H1 (cell line): ENCODE results near the gene TYK2. TPM values are rescaled to one million over a fixed set of nuclear protein-coding genes. Genes with fewer than 3 reads are reported as not detected.
"Not testable (repeated sequence)": the region's sequence is repeated elsewhere in the genome, so short reads cannot be mapped to it uniquely, and the experiment has no call there.

Experiments used
- CTCF ChIA-PET: fragments of 300-600 bp; sonication (Branson Sonifier 250); formaldehyde crosslinking; loops from one replicate; lab custom pipeline; 2021; ENCODE audit not compliant: partially characterized antibody; lab: Charles Lee
- POLR2A ChIA-PET: fragments of 300-600 bp; sonication (Branson Sonifier 250); formaldehyde crosslinking; loops from one replicate; lab custom pipeline; 2021; ENCODE audit warnings: inconsistent platforms; ENCODE audit not compliant: partially characterized antibody; lab: Charles Lee
- DNase-seq, 2 experiments: peaks; one replicate each; pipeline versions ENCODE4 v3.0.0 to v3.0.0-alpha.2; 2010 to 2022; ENCODE audit warnings: low spot score in 2 of 2, low read depth in 1 of 2, mixed read lengths in 1 of 2
- FAIRE-seq: peaks from 2 replicates; lab custom pipeline; 2011; peaks lifted over from hg19 to GRCh38; lab: Jason Lieb, UNC
- H2AFZ ChIP-seq: 2 replicates; pipeline ENCODE4 v1.8.1; 2012; ENCODE audit warnings: low read length, inconsistent platforms
- H2AK5ac ChIP-seq: 2 replicates; pipeline ENCODE4 v1.6.1; 2013; ENCODE audit warnings: low read depth, low read length
- H2BK120ac ChIP-seq: replicated peaks from 2 replicates; pipeline ENCODE3; 2013; ENCODE audit warnings: low read depth, low read length, inconsistent platforms
- H2BK12ac ChIP-seq: 2 replicates; pipeline ENCODE4 v1.6.1; 2013; ENCODE audit warnings: low read depth, low read length
- H2BK15ac ChIP-seq: 2 replicates; pipeline ENCODE4 v1.6.1; 2013; ENCODE audit warnings: low read length
- H2BK20ac ChIP-seq: 2 replicates; pipeline ENCODE4 v1.6.1; 2013; ENCODE audit warnings: low read length
- H2BK5ac ChIP-seq: 2 replicates; pipeline ENCODE4 v1.6.1; 2013; ENCODE audit warnings: low read depth, low read length
- H3K14ac ChIP-seq: 2 replicates; pipeline ENCODE4 v1.6.1; 2013; ENCODE audit warnings: inconsistent platforms; ENCODE audit not compliant: insufficient read length
- H3K18ac ChIP-seq: 2 replicates; pipeline ENCODE4 v1.6.1; 2013; ENCODE audit warnings: low read length; ENCODE audit errors: extremely low read depth
- H3K23ac ChIP-seq: 2 replicates; pipeline ENCODE4 v1.6.1; 2013; ENCODE audit warnings: inconsistent platforms; ENCODE audit not compliant: insufficient read length
- H3K23me2 ChIP-seq: 2 replicates; pipeline ENCODE4 v1.6.1; 2013; ENCODE audit warnings: low read depth, low read length
- H3K27ac ChIP-seq: 2 replicates; pipeline ENCODE4 v1.6.1; 2011; ENCODE audit warnings: low read depth, low read length, inconsistent platforms
- H3K27me3 ChIP-seq, 4 experiments: replicated peaks in 1 of 4; 1 replicate in 1 of 4; 2 replicates in 3 of 4; pipeline versions ENCODE4 v1.6.1 to v1.8.1; 2011 to 2013; ENCODE audit warnings: low read length in 3 of 4, mild to moderate bottlenecking in 3 of 4, inconsistent platforms in 2 of 4, mixed read lengths in 2 of 4, moderate library complexity in 1 of 4; ENCODE audit not compliant: control insufficient read depth in 3 of 4, insufficient read depth in 3 of 4; ENCODE audit errors: extremely low read depth in 1 of 4
- H3K36me3 ChIP-seq, 4 experiments: 2 replicates each; pipeline versions ENCODE4 v1.6.1 to v1.8.1; 2011 to 2013; ENCODE audit warnings: mild to moderate bottlenecking in 4 of 4, low read length in 3 of 4, moderate library complexity in 2 of 4, control low read depth in 1 of 4, inconsistent platforms in 1 of 4; ENCODE audit not compliant: insufficient read depth in 4 of 4, control insufficient read depth in 2 of 4
- H3K4ac ChIP-seq: replicated peaks from 2 replicates; pipeline ENCODE3; 2013; ENCODE audit warnings: low read length, low read depth, mixed read lengths, inconsistent platforms; ENCODE audit not compliant: insufficient read length
- H3K4me1 ChIP-seq, 4 experiments: replicated peaks in 1 of 4; 1 replicate in 1 of 4; 2 replicates in 3 of 4; pipeline versions ENCODE4 v1.6.1 to v1.8.1; 2011 to 2013; ENCODE audit warnings: low read length in 3 of 4, inconsistent platforms in 2 of 4, mixed read lengths in 1 of 4; ENCODE audit not compliant: insufficient read depth in 4 of 4, control insufficient read depth in 3 of 4
- H3K4me2 ChIP-seq, 2 experiments: 2 replicates each; pipeline versions ENCODE4 v1.6.1 to v1.8.1; 2011 to 2013; ENCODE audit warnings: low read depth in 2 of 2, low read length in 2 of 2, control low read depth in 1 of 2, inconsistent platforms in 1 of 2, mild to moderate bottlenecking in 1 of 2; ENCODE audit not compliant: insufficient read depth in 1 of 2
- H3K4me3 ChIP-seq, 4 experiments: fragments of 200-600, 300-600 bp in 1 of 4; sonication (generic), shearing (Covaris generic), sonication (Bioruptor Twin) in 1 of 4; 2 replicates each; pipeline versions ENCODE4 v1.5.1 to v1.8.1; 2011 to 2016; ENCODE audit warnings: low read length in 4 of 4, low read depth in 3 of 4, control low read depth in 2 of 4, inconsistent platforms in 2 of 4, mild to moderate bottlenecking in 2 of 4, mixed read lengths in 1 of 4, moderate library complexity in 1 of 4; ENCODE audit not compliant: insufficient read depth in 2 of 4; ENCODE audit errors: extremely low read depth in 1 of 4
- H3K56ac ChIP-seq: replicated peaks from 2 replicates; pipeline ENCODE3; 2013; ENCODE audit warnings: low read depth, mild to moderate bottlenecking, mixed read lengths, low read length, inconsistent platforms; ENCODE audit not compliant: insufficient read length
- H3K79me1 ChIP-seq: 2 replicates; pipeline ENCODE4 v1.6.1; 2013; ENCODE audit warnings: low read depth, low read length, control low read depth
- H3K79me2 ChIP-seq, 2 experiments: 2 replicates each; pipeline versions ENCODE4 v1.6.1 to v1.8.1; 2012 to 2013; ENCODE audit warnings: low read length in 2 of 2, mild to moderate bottlenecking in 2 of 2, inconsistent platforms in 1 of 2; ENCODE audit not compliant: insufficient read depth in 2 of 2, control insufficient read depth in 1 of 2
- H3K9ac ChIP-seq, 4 experiments: replicated peaks in 1 of 4; 1 replicate in 1 of 4; 2 replicates in 3 of 4; pipeline versions ENCODE4 v1.6.1 to v1.8.1; 2011 to 2013; ENCODE audit warnings: low read depth in 3 of 4, low read length in 3 of 4, control low read depth in 2 of 4, mild to moderate bottlenecking in 2 of 4, moderate library complexity in 2 of 4, inconsistent platforms in 1 of 4; ENCODE audit errors: extremely low read depth in 1 of 4
- H3K9me3 ChIP-seq, 2 experiments: 2 replicates each; pipeline versions ENCODE4 v1.6.1 to v1.8.1; 2012 to 2013; ENCODE audit warnings: mild to moderate bottlenecking in 2 of 2, moderate library complexity in 2 of 2, control low read depth in 1 of 2, inconsistent platforms in 1 of 2, low read depth in 1 of 2, low read length in 1 of 2, mixed read lengths in 1 of 2; ENCODE audit not compliant: insufficient read depth in 2 of 2
- H4K20me1 ChIP-seq, 2 experiments: replicated peaks in 1 of 2; 2 replicates each; pipeline versions ENCODE3 to v1.8.1; 2011 to 2013; ENCODE audit warnings: inconsistent platforms in 2 of 2, low read length in 2 of 2, mild to moderate bottlenecking in 1 of 2; ENCODE audit not compliant: insufficient read depth in 2 of 2, control insufficient read depth in 1 of 2
- H4K5ac ChIP-seq: 2 replicates; pipeline ENCODE4 v1.6.1; 2013; ENCODE audit warnings: low read length, low read depth, mixed read lengths, inconsistent platforms; ENCODE audit not compliant: insufficient read length
- H4K8ac ChIP-seq: 2 replicates; pipeline ENCODE4 v1.8.0; 2013; ENCODE audit warnings: mild to moderate bottlenecking, moderate library complexity, low read length, inconsistent platforms; ENCODE audit not compliant: insufficient read depth; ENCODE audit errors: extremely low read depth
- H4K91ac ChIP-seq: replicated peaks from 2 replicates; pipeline ENCODE3; 2013; ENCODE audit warnings: low read length, mixed read lengths, inconsistent platforms; ENCODE audit not compliant: insufficient read length
- WGBS, 2 experiments: shearing (Covaris generic) in 1 of 2; methylation state at CpG; one replicate each; pipeline versions ENCODE4 v1.1.6 to v1.1.7; 2013 to 2015; ENCODE audit warnings: low lambda C conversion rate in 2 of 2, mixed read lengths in 2 of 2, inconsistent platforms in 1 of 2, low coverage in 1 of 2, missing lambda C conversion rate in 1 of 2; ENCODE audit not compliant: insufficient replicate concordance in 2 of 2, insufficient coverage in 1 of 2, insufficient read length in 1 of 2; ENCODE audit errors: extremely low coverage in 1 of 2, missing lambda C conversion rate in 1 of 2; 5-methylcytosine and 5-hydroxymethylcytosine counted together
- polyA plus RNA-seq, 7 experiments: library from polyadenylated mRNA; depleted of rRNA in 3 of 7; stranded (reverse) in 5 of 7; unstranded in 2 of 7; fragments of >200 nt in 5 of 7; fragments of 200-250 nt in 2 of 7; gene quantifications; 1 replicate in 5 of 7; 2 replicates in 1 of 7; 4 replicates in 1 of 7; pipeline versions ENCODE4 v1.2.1 to v1.2.3, GENCODE V29; 2011 to 2013; ENCODE audit warnings: missing spikeins in 2 of 7, mixed read lengths in 2 of 7
- total RNA-seq: library from RNA; stranded (reverse); fragmentation: NEBNext Ultra II Directional; extraction: Animal tissue kit (Norgen Biotek cat#: 25700); gene quantifications from 2 replicates; pipeline ENCODE4 v1.2.1, GENCODE V29; 2021

TYK2 gene
- total and polyA plus RNA-seq, 2 of the 8 experiments (the other 6 are each of a cell fraction or from before 2014, with no cell fraction given): 32.1 to 40.8 TPM

DNA sequence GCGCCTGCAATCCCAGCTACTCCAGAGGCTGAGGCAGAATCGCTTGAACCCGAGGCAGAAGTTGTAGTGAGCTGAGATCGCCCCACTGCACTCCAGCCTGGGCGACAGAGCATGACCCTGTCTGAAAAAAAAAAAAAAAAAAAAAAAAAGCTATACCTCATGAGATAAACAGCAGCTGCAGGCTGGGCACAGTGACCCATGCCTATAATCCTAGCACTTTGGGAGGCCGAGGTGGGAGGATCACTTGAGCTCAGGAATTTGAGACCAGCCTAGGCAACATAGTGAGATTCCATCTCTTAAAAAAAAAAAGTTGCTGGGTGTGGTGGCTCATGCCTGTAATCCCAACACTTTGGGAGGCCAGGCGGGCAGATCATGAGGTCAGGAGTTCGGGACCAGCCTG, 19.0 kb upstream of the TYK2 start:
- H3K14ac ChIP-seq, H2BK5ac ChIP-seq, H3K18ac ChIP-seq, FAIRE-seq, H3K4ac ChIP-seq, H2BK12ac ChIP-seq, H3K4me1 ChIP-seq, H3K4me2 ChIP-seq, H2BK20ac ChIP-seq, H3K27ac ChIP-seq, H3K23ac ChIP-seq, H3K27me3 ChIP-seq, H3K9me3 ChIP-seq, DNase-seq, H4K8ac ChIP-seq, H2BK15ac ChIP-seq, H4K5ac ChIP-seq, H4K91ac ChIP-seq, H2AK5ac ChIP-seq, H3K79me1 ChIP-seq, H3K4me3 ChIP-seq, H3K9ac ChIP-seq, H2AFZ ChIP-seq, H2BK120ac ChIP-seq, H3K56ac ChIP-seq: not testable (repeated sequence)
- Histone ChIP-seq H4K20me1 (peaks cover 9 to 35% of the 10 kb centered on the region in 2 experiments), H3K36me3 (peaks cover 0 to 19% (median 10%) of the 10 kb centered on the region in 4 experiments; a peak in 6 of 8 replicates), H3K23me2 (peaks cover 12% of the 10 kb centered on the region), H3K79me2 (peaks cover 17 to 59% of the 10 kb centered on the region in 2 experiments)
- CTCF ChIA-PET: interaction anchor here (0.6 to 10.5 kb wide), 7 partner anchors 16 to 150 kb away, joined by 3 to 172 read pairs (median 3); partner anchors contain the start of gene ICAM1
- POLR2A ChIA-PET: interaction anchor here (0.7 to 2.0 kb wide), 5 partner anchors 9 to 148 kb away, joined by 3 to 5 read pairs (median 3); no protein-coding TSS in a partner anchor
- 94% methylated on average over 8 of the region's 8 CpGs; no CpG with 5 or more reads in 1 of the 2 experiments for WGBS, 2 experiments
